GM19324 (cell line): ENCODE measurements around the gene CASK.

Experiments
- ATAC-seq: cut with Tn5 transposase; IDR thresholded peaks from one replicate; pipeline ENCODE4 v1.9.1; 2021; ENCODE audit warnings: mild to moderate bottlenecking, moderate library complexity; ENCODE audit not compliant: unreplicated experiment, low FRiP score

The CASK gene

GRCh38 chrX:41482154-41482850, 441.1 kb downstream of the CASK start:
- no peak for ATAC-seq

- ATAC-seq, result no peak
These were observed 441.9 kb downstream of the CASK start for GRCh38 chrX:41481264-41482109.

GRCh38 chrX:41480508-41481260, 442.7 kb downstream of the CASK start:
- ATAC-seq, result no peak

DNA sequence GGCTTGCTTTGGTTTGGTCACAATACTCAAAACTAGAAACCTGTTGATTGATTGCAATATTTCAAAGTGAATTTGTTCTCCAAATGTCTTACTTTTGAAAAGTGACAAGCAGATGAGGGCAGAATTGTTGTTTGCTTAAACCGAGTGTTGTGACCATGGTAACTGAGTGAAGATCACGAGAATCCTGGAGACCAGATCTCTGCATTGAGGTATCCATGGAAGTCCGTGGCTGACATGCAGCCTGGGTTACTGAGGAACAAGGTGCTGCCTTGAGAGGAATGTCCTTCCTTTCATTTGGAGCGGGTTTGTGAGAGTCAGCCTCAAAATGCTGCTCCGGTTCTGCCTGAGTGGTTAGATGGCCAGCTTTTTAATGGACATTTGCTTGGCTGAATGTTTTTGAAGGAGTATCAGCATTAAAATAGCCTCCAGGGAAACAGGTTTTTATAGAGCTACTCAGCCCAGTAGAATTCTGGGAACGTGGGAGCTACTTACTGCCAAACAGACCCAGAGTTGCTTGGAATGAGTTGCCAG, 444.9 kb downstream of the CASK start:
- ATAC-seq, result no peak

DNA sequence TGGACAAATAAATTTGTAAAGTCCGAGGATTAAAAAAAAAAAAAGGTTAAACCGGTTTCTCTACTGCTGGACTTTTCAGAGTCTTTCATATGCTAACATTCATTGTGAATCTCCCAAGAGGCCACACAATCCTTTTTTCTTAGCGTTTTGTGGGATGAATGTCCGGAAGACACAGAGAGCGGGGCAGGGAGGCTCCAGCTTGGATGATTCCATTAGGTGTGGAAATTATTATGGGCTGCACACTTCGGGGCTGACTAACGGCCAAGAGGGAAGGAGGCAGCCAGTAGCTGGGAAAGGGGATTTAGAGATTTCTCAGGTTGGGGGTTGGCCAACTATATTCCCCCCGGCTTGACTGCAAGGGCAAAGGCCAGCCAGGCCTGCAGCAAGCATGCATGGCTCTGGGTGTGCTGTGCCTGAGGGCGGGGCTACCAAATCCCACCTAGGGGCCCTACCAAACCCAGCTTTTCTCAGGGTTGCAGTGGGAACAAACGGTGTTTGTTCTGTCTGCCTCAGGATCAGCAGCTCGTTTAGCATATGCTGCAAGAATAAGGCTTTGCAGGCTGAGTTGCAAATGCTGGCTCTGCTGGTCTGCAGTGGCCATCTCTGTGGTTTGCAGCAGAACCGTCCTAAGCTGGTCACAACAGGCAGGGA, 447.6 kb downstream of the CASK start:
- ATAC-seq, result no peak

- ATAC-seq, result no peak
These were observed 448.2 kb downstream of the CASK start for GRCh38 chrX:41475191-41475590.

- no peak for ATAC-seq
These were observed 448.6 kb downstream of the CASK start for GRCh38 chrX:41474726-41475100.

DNA sequence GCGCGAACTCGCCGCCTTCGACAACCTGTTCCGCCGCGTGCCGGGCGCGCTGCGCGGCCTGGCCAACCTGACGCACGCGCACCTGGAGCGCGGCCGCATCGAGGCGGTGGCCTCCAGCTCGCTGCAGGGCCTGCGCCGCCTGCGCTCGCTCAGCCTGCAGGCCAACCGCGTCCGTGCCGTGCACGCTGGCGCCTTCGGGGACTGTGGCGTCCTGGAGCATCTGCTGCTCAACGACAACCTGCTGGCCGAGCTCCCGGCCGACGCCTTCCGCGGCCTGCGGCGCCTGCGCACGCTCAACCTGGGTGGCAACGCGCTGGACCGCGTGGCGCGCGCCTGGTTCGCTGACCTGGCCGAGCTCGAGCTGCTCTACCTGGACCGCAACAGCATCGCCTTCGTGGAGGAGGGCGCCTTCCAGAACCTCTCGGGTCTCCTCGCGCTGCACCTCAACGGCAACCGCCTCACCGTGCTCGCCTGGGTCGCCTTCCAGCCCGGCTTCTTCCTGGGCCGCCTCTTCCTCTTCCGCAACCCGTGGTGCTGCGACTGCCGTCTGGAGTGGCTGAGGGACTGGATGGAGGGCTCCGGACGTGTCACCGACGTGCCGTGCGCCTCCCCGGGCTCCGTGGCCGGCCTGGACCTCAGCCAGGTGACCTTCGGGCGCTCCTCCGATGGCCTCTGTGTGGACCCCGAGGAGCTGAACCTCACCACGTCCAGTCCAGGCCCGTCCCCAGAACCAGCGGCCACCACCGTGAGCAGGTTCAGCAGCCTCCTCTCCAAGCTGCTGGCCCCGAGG, 449.2 kb downstream of the CASK start:
- ATAC-seq, result no peak

GRCh38 chrX:41472231-41472815, 451.0 kb downstream of the CASK start:
- ATAC-seq, result no peak

GRCh38 chrX:41471786-41472185, 451.6 kb downstream of the CASK start:
- ATAC-seq, result no peak

DNA sequence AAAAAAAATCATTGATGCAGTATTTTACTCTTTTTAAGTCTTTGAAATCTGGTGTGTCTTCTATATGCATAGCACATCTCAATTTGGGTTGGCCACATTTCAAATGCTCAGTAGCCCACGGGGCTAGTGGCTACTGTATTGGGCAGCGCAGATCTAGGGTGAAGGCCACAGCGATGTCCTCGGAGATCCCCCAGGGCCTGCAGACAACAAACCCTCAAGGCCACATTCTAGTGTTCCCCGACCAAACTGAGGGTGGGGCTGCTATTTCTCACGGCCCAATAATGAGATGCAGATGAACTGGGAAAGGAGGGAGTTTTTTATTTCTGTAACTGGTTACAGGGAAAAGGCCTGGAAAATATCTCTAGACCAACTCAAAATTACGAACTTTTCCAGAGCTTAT, 452.6 kb downstream of the CASK start:
- no peak for ATAC-seq

GRCh38 chrX:41468647-41469323, 454.6 kb downstream of the CASK start:
- ATAC-seq, result no peak
